ENCODE results near the gene FBXO24. TPM values are rescaled to one million over a fixed set of nuclear protein-coding genes. Genes with fewer than 3 reads are reported as not detected.
A peak's percentile ranks its signal among the peaks of the same experiment; 100 is the strongest.

Gene FBXO24
- total and polyA plus RNA-seq, 2 of the 8 experiments (the other 6 are each of a cell fraction or from before 2014, with no cell fraction given), result 0.35 to 0.57 TPM

- Histone ChIP-seq H3K23me2 (ENCODE audit: low read depth, low read length) (peaks cover 8% of the 10 kb centered on the region; the same call in 1 of the 2 replicates), H2BK15ac (ENCODE audit: low read length) (peak within 1 kb of the TSS; percentile 72; the same call in 1 of the 2 replicates), H2BK5ac (ENCODE audit: low read depth, low read length) (no peak within 1 kb of the TSS), H2BK12ac (ENCODE audit: low read depth, low read length) (no peak within 1 kb of the TSS), H4K8ac (ENCODE audit: extremely low read depth, insufficient read depth, low read length) (peak within 1 kb of the TSS; percentile 35; the same call in 1 of the 2 replicates), H3K27me3 (replicated peaks in 1 of 4; ENCODE audit: control insufficient read depth in 3 of 4, extremely low read depth in 1 of 4, insufficient read depth in 3 of 4, low read length in 3 of 4) (peaks cover 0 to 4% (median under 1%) of the 10 kb centered on the region in 4 experiments; a peak in 1 of 7 replicates), H2BK120ac (replicated peaks; ENCODE audit: low read depth, low read length) (no peak within 1 kb of the TSS), H3K4me1 (replicated peaks in 1 of 4; ENCODE audit: control insufficient read depth in 3 of 4, insufficient read depth in 4 of 4, low read length in 3 of 4) (peaks cover 0 to 31% (median 22%) of the 10 kb centered on the region in 4 experiments; a peak in 6 of 7 replicates), H2AK5ac (ENCODE audit: low read depth, low read length) (0 out of 2 replicates have a peak within 1 kb of the TSS, but pooled peaks have one; percentile 39), H3K36me3 (ENCODE audit: control insufficient read depth in 2 of 4, insufficient read depth in 4 of 4, low read length in 3 of 4) (peaks cover 2 to 24% (median 16%) of the 10 kb centered on the region in 4 experiments; a peak in 5 of 8 replicates), H3K18ac (ENCODE audit: extremely low read depth, low read length) (peak within 1 kb of the TSS; percentile 48; the same call in 1 of the 2 replicates), H2AFZ (ENCODE audit: low read length) (no peak within 1 kb of the TSS), H3K23ac (ENCODE audit: insufficient read length) (no peak within 1 kb of the TSS), H3K79me2 (ENCODE audit: control insufficient read depth in 1 of 2, insufficient read depth in 2 of 2, low read length in 2 of 2) (no peaks in the 10 kb centered on the region), H4K91ac (replicated peaks; ENCODE audit: insufficient read length, low read length) (no peak within 1 kb of the TSS), H3K4ac (replicated peaks; ENCODE audit: insufficient read length, low read depth, low read length) (peak within 1 kb of the TSS; percentile 91), H3K27ac (ENCODE audit: low read depth, low read length) (no peak within 1 kb of the TSS; the same call in 1 of the 2 replicates), H3K9me3 (ENCODE audit: insufficient read depth in 2 of 2, low read depth in 1 of 2, low read length in 1 of 2) (no peaks in the 10 kb centered on the region), H3K56ac (replicated peaks; ENCODE audit: insufficient read length, low read depth, low read length) (no peak within 1 kb of the TSS), H3K79me1 (ENCODE audit: low read depth, low read length) (peaks cover 2% of the 10 kb centered on the region; the same call in 1 of the 2 replicates), H3K4me2 (ENCODE audit: insufficient read depth in 1 of 2, low read depth in 2 of 2, low read length in 2 of 2) (no peak within 1 kb of the TSS), H3K4me3 (ENCODE audit: extremely low read depth in 1 of 4, insufficient read depth in 2 of 4, low read depth in 3 of 4, low read length in 4 of 4) (no peak within 1 kb of the TSS), H4K5ac (ENCODE audit: insufficient read length, low read depth, low read length) (no peak within 1 kb of the TSS), H3K9ac (replicated peaks in 1 of 4; ENCODE audit: extremely low read depth in 1 of 4, low read depth in 3 of 4, low read length in 3 of 4) (no peak within 1 kb of the TSS), H4K20me1 (replicated peaks in 1 of 2; ENCODE audit: control insufficient read depth in 1 of 2, insufficient read depth in 2 of 2, low read length in 2 of 2) (peaks cover 0 to 8% of the 10 kb centered on the region in 2 experiments), H3K14ac (ENCODE audit: insufficient read length) (no peak within 1 kb of the TSS), H2BK20ac (ENCODE audit: low read length) (peak within 1 kb of the TSS; percentile 72; the same call in 1 of the 2 replicates)
- DNase-seq (ENCODE audit: low read depth in 1 of 2, low spot score in 2 of 2) (peak in 1 of 2 experiments; percentile 84), FAIRE-seq (no peak)
- ChIA-PET POLR2A (ENCODE audit: partially characterized antibody) (interaction anchor here (0.6 to 4.8 kb wide), 2 partner anchors 10 to 15 kb away, joined by 3 to 83 read pairs; partner anchors contain the start of genes FBXO24 and LRCH4), CTCF (ENCODE audit: partially characterized antibody) (interaction anchor here (0.9 to 4.8 kb wide), 8 partner anchors 9 to 181 kb away, joined by 3 to 53 read pairs (median 4); partner anchors contain the start of genes FBXO24 and LRCH4)
- 81% methylated on average over 39 of the region's 70 CpGs; no CpG with 5 or more reads in 1 of the 2 experiments for WGBS, 2 experiments (ENCODE audit: extremely low coverage in 1 of 2, insufficient coverage in 1 of 2, insufficient read length in 1 of 2, insufficient replicate concordance in 2 of 2, low coverage in 1 of 2, low lambda C conversion rate in 2 of 2, missing lambda C conversion rate in 1 of 2)
- TF ChIP-seq GTF2F1 (IDR thresholded peaks at IDR 0.05; ENCODE audit: borderline replicate concordance, low read depth, low read length), result no peak
- no peak for TF ChIP-seq CTBP2 (IDR thresholded peaks at IDR 0.05; ENCODE audit: borderline replicate concordance, insufficient read depth, insufficient read length, low read length)
- TF ChIP-seq CBX5 (IDR thresholded peaks at IDR 0.05; ENCODE audit: low read depth, low read length), result no peak
- no peak for TF ChIP-seq HDAC6 (IDR thresholded peaks at IDR 0.05; ENCODE audit: low read depth, low read length)
- TF ChIP-seq, protein P1, sequence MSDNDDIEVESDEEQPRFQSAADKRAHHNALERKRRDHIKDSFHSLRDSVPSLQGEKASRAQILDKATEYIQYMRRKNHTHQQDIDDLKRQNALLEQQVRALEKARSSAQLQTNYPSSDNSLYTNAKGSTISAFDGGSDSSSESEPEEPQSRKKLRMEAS (IDR thresholded peaks at IDR 0.05), result peak; percentile 96
- 0 out of 4 replicates have a peak, but pooled peaks of 1 of the 2 experiments have one; percentile 25 for TF ChIP-seq SIN3A (conservative IDR thresholded peaks at IDR 0.05 in 1 of 2, IDR thresholded peaks at IDR 0.05 in 1 of 2; ENCODE audit: low read depth in 1 of 2, low read length in 2 of 2)
- TF ChIP-seq BRCA1 (IDR thresholded peaks at IDR 0.05; ENCODE audit: low read depth, low read length), result no peak
- TF ChIP-seq RAD21 (IDR thresholded peaks at IDR 0.05 in 1 of 2, conservative IDR thresholded peaks at IDR 0.05 in 1 of 2; ENCODE audit: low read depth in 2 of 2, low read length in 2 of 2), result peak in 1 of 2 experiments; percentile 58; a peak in 2 of 4 replicates
- peak; percentile 87 for TF ChIP-seq E2F6 (IDR thresholded peaks at IDR 0.05)
Measured at GRCh38 chr7:100573691-100574361, 12.3 kb upstream of the FBXO24 start, which contains the start of gene SAP25. Gene SAP25, minus strand, starts transcription at chr7:100573900. Its CDS starts 158 bp downstream, at chr7:100573742.

Measured in H1 (cell line).